ENCODE measurements around the gene TCF4.

DNA sequence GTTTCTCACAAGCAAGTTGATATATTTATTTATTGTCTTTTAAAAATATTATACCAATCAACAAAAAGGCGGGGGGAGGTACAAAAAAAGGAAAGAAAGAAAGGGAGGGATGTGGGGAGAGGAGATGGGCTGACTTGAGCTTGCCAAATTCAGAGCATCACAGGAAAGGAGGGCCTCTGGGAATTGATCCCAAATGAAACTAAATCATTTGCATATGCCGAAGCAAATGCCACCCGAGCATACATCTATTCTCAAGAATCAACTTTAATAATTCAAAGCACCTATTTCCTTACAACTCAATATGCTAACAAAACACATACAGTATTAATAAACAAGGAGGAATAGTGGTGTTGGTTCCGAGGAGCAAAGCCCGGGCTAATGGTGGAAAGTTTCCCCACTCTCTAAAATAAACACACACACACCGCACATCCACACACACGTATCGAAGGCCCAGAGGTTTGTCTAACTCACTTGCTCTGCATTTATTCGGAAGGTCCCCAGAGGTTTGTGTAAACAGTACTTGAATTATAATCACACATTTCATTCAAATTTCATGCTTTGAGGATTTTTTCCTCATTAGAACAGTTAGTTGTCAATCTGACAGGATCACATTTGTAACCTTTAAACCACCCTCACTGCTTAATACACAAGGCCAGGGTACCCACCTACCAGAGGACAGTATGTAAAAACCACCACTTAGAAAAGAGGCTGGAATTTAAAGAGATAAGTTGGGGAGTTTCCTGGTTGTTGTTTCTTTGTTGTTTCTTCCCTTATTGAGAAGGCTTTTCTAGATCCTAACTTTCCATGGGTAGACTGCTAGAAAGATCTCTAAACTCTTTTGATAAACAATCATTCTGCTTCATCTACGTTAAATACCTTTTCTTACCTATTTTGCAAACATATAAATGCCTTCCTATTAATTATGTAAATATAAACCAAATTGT lies 264.7 kb downstream of the TCF4 start:
- TF ChIP-seq, protein P1, sequence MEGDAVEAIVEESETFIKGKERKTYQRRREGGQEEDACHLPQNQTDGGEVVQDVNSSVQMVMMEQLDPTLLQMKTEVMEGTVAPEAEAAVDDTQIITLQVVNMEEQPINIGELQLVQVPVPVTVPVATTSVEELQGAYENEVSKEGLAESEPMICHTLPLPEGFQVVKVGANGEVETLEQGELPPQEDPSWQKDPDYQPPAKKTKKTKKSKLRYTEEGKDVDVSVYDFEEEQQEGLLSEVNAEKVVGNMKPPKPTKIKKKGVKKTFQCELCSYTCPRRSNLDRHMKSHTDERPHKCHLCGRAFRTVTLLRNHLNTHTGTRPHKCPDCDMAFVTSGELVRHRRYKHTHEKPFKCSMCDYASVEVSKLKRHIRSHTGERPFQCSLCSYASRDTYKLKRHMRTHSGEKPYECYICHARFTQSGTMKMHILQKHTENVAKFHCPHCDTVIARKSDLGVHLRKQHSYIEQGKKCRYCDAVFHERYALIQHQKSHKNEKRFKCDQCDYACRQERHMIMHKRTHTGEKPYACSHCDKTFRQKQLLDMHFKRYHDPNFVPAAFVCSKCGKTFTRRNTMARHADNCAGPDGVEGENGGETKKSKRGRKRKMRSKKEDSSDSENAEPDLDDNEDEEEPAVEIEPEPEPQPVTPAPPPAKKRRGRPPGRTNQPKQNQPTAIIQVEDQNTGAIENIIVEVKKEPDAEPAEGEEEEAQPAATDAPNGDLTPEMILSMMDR (IDR thresholded peaks at IDR 0.05; ENCODE audit: insufficient read depth, low read depth, low read length), result no peak
- no peak for TF ChIP-seq EZH2 (IDR thresholded peaks at IDR 0.05; ENCODE audit: insufficient read depth, low read length)
